ENCODE data around the gene SLC9A9.
"Not testable (repeated sequence)": the region's sequence is repeated elsewhere in the genome, so short reads cannot be mapped to it uniquely, and the experiment has no call there.

SLC9A9 gene

DNA sequence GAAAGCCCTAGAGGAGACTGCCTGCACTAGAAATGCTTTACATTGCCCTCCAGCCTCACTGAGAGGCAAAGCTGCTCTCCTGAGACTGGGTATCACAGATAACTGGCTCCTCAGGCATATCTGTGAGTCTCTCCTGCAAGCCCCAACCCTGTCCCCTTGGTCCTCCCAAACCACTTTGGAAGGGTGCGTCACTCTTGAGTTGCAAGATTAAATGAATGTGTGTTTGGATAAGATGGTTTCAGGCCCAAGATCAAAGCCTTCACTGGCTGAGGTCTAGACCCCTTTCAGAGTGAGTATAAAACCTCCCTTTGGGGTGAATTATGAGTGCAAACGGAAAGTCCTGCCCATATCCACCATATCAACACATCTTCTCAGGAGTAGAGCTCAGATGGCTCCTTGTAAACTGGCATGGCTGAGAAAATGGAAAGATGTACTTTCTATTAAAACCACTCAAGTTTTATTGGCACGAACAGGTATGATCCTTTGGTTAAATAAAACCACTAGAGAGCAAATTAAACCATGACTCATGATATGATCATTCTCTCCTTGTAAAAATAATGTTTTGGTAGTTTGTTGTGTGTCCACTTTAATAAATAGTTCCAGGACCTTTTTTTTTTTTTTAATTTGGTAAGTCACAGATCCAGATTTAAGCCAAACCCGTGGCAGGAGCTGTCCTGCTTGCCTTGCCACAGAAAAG lies 564.7 kb downstream of the SLC9A9 start:
- no peak for DNase-seq (ENCODE audit: low read depth)
- TF ChIP-seq, protein P1, sequence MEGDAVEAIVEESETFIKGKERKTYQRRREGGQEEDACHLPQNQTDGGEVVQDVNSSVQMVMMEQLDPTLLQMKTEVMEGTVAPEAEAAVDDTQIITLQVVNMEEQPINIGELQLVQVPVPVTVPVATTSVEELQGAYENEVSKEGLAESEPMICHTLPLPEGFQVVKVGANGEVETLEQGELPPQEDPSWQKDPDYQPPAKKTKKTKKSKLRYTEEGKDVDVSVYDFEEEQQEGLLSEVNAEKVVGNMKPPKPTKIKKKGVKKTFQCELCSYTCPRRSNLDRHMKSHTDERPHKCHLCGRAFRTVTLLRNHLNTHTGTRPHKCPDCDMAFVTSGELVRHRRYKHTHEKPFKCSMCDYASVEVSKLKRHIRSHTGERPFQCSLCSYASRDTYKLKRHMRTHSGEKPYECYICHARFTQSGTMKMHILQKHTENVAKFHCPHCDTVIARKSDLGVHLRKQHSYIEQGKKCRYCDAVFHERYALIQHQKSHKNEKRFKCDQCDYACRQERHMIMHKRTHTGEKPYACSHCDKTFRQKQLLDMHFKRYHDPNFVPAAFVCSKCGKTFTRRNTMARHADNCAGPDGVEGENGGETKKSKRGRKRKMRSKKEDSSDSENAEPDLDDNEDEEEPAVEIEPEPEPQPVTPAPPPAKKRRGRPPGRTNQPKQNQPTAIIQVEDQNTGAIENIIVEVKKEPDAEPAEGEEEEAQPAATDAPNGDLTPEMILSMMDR (conservative IDR thresholded peaks at IDR 0.05; ENCODE audit: low read depth, low read length), result no peak
- no peak overlapping the region for H3K4me3 ChIP-seq (ENCODE audit: low read depth, low read length)

DNA sequence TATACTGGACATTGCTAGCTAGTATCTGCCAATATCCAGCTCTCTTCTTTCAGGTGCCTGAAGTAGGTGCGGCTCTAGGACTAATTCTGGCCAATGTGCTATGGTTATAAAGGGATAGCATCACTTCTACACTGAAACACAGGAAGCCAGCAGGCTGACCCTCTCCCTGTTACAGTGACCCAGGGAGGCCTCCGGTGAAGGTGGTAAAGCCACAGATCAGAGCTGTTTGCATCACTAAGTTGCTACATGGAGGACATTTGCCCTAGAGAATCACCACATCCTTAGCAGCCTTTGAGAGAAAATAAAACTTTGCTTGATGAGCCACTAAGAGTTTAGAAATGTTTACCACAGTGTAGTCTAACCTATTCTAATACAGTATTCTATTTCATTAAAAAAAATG lies 567.3 kb downstream of the SLC9A9 start:
- no peak overlapping the region for H3K4me3 ChIP-seq (ENCODE audit: low read depth, low read length)
- TF ChIP-seq, protein P1 (conservative IDR thresholded peaks at IDR 0.05; ENCODE audit: low read depth, low read length), result no peak
- peak; percentile 61 for DNase-seq (ENCODE audit: low read depth)

DNA sequence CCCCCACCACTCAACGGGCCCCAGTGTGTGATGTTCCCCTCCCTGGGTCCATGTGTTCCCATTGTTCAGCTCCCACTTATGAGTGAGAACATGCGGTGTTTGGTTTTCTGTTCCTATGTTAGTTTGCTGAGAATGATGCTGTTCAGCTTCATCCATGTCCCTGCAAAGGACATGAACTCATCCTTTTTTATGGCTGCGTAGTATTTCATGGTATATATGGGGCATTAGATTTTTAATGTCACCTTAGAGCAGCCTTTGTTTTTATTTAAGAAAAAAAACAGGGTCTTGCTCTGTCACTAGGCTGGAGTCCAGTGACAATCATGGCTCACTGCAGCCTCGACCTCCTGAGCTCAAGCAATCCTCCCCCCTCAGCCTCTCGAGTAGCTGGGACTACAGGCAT lies 568.7 kb downstream of the SLC9A9 start:
- DNase-seq (ENCODE audit: low read depth); H3K4me3 ChIP-seq (ENCODE audit: low read depth, low read length): not testable (repeated sequence)

DNA sequence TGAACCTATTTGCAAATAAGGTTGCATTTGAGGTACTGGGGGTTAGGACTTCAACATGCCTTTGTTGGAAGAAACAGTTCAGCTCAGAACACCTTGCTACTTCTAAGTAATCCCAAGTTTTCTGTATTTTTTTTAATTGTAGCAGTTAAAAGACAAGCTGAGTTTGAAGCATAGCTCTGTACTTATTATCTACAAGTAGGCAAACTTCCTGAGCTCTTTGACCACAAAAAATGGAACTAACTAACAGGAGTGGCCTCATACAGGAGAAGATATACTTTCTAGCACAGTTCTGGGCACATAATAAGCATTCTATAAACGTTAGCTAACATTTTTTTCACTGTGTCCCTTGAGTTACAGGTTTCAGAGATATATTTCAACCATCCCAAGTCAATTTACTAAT lies 569.5 kb downstream of the SLC9A9 start:
- DNase-seq (ENCODE audit: low read depth), result no peak
- H3K4me3 ChIP-seq (ENCODE audit: low read depth, low read length), result no peak overlapping the region
- TF ChIP-seq, protein P1 (conservative IDR thresholded peaks at IDR 0.05; ENCODE audit: low read depth, low read length), result no peak

DNA sequence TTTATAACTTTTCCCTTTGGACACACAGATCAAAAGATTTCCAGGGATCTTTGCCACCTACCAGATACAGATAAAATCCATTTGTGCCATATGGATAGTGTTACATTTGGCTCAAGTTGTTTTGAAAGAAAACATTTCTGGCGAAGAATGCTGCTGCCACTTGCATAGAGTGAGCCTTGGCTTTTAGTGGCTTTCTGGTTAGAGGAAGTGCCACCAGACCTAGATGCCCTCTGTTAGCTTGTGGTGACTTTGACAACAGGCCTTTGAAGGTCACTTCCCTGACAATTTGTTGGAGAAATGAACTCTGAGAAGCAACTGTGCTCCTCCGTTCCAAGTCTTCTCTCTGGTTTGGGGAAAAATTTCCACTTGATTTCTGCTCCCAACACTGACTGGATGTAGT lies 570.7 kb downstream of the SLC9A9 start:
- DNase-seq (ENCODE audit: low read depth), result no peak
- TF ChIP-seq, protein P1 (conservative IDR thresholded peaks at IDR 0.05; ENCODE audit: low read depth, low read length), result no peak
- H3K4me3 ChIP-seq (ENCODE audit: low read depth, low read length), result no peak overlapping the region

DNA sequence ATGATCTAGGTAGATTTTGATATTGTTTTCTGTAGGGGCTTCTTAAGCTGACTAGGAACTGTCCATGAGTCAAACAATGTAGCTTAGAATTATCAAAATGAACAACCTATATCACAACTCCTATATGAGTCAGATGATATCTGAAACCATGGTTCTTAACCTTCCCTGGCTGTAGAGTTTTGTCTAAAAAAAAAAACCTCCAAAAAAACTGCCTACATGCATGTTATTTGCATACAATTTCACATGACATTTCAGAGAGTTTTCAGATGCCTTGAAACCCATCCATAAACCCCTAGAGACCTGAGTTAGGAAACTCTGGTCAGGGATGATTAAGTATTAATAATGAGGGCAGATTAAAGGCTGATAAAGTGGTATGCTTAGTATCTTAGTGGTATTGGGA lies 571.7 kb downstream of the SLC9A9 start:
- no peak overlapping the region for H3K4me3 ChIP-seq (ENCODE audit: low read depth, low read length)
- peak; percentile 29 for DNase-seq (ENCODE audit: low read depth)
- TF ChIP-seq, protein P1 (conservative IDR thresholded peaks at IDR 0.05; ENCODE audit: low read depth, low read length), result no peak

DNA sequence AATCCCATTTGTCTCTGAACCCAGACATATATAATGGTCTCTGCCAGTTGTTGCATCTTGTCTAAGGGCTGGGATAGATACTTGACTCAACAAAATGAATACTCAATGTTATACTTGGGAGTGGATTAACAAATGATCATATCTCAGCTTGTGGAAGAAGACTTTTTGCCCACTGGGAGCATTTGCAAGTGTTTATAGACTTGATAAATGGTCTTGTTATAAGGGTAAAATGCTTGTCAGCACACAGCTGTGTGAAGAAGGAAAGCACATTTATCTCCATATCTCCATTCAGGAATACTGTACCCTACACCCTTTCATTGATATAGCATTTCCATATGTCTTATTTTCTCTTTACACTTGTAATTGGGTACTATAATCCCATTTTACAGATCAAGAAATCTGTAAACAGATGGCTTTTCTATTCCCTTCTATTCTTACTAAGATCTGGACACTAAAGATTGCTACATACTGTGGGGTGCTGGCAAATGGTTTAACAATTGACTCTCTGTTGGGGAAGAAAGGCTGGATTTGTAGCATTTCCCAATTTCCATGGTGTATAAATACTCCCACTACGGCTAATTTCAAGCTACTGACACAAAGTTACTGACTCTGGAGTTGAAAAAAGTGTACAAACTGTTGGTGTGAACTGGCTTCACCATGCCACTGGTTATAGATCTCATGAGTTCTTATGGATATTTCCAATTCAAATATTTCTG lies 574.1 kb downstream of the SLC9A9 start:
- TF ChIP-seq, protein P1 (conservative IDR thresholded peaks at IDR 0.05; ENCODE audit: low read depth, low read length), result no peak
- H3K4me3 ChIP-seq (ENCODE audit: low read depth, low read length), result no peak overlapping the region
- no peak for DNase-seq (ENCODE audit: low read depth)
